Jurkat, Clone E6-1 (cell line): ENCODE results near the gene RHOXF2B. TPM values are rescaled to one million over a fixed set of nuclear protein-coding genes. Genes with fewer than 3 reads are reported as not detected.
"Not testable (repeated sequence)": the region's sequence is repeated elsewhere in the genome, so short reads cannot be mapped to it uniquely, and the experiment has no call there.

Source experiments
- DNase-seq: peaks from one replicate; pipeline ENCODE4 v3.0.0-alpha.2; 2011; ENCODE audit warnings: low read depth, low spot score
- H3K4me3 ChIP-seq: 2 replicates; pipeline ENCODE4 v1.5.1; 2011; ENCODE audit warnings: mild to moderate bottlenecking, low read length, control low read depth, moderate library complexity
- polyA plus RNA-seq: library from polyadenylated mRNA; unstranded; fragments of >200 nt; gene quantifications from one replicate; pipeline ENCODE4 v1.2.1, GENCODE V29; 2012; ENCODE audit warnings: missing spikeins; ENCODE audit not compliant: insufficient read length, insufficient read depth

RHOXF2B gene
- 0.60 TPM for polyA plus RNA-seq

- DNase-seq, H3K4me3 ChIP-seq: not testable (repeated sequence)
Measured at GRCh38 chrX:120077590-120077989, at the start of gene RHOXF2B. TSS of gene RHOXF2B (minus strand) at chrX:120077690. CDS start at chrX:120077552, 138 bp downstream.

- no peak for DNase-seq
- H3K4me3 ChIP-seq = no peak overlapping the region
Measured at GRCh38 chrX:120125444-120125843, 48.0 kb upstream of the RHOXF2B start.

- DNase-seq = no peak
- H3K4me3 ChIP-seq = no peak overlapping the region
Measured at GRCh38 chrX:120120223-120120622, 42.7 kb upstream of the RHOXF2B start.

DNA sequence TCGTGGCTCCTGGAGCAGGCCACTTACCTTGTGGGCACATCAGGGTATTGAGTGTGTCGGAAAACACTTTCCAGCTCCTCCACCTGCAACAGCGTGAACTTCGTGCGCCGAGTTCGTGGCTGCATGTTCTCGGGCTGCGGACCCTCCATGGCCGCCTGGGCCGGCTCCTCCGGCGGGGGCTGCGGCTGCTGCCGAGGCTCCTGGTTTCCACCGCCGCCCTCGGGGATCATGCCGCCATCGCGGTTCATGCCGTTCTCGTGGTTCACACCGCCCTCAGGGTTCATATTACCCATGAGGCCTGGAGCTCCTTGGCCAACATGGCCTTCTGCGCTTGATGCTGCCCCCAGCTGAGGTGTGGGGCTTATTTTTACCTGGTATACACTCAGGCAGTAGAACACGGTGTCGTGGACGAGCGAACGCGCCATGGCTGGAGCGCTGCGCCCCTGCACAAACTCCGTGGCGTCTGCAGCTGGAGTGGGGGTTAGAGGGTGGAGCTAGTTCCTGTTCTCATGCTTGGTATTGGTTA is 38.0 kb upstream of the RHOXF2B start, which contains the start of gene RHOXF1:
TSS of gene RHOXF1 (minus strand) at position 476 of the 526 bp plus-strand sequence. CDS start at position 425, 51 bp downstream.
- no peak for DNase-seq
- H3K4me3 ChIP-seq = no peak within 1 kb of the TSS

GRCh38 chrX:120111611-120112010 is 34.1 kb upstream of the RHOXF2B start:
- no peak overlapping the region for H3K4me3 ChIP-seq
- DNase-seq = no peak

- no peak for DNase-seq
- H3K4me3 ChIP-seq = no peak overlapping the region
Measured at GRCh38 chrX:120109378-120109777, 31.9 kb upstream of the RHOXF2B start.

DNA sequence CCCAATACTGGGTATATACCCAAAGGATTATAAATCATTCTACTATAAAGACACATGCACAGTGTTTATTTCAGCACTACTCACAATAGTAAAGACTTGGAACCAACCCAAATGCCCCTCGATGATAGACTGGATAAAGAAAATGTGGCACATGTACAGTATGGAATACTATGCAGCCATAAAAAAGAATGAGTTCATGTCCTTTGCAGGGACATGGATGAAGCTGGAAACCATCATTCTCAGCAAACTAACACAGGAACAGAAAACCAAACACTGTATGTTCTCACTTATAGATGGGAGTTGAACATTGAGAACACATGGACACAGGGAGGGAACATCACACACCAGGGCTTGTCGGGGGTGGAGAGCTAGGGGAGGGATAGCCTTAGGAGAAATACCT is 27.2 kb upstream of the RHOXF2B start:
- not testable (repeated sequence) for DNase-seq, H3K4me3 ChIP-seq

DNA sequence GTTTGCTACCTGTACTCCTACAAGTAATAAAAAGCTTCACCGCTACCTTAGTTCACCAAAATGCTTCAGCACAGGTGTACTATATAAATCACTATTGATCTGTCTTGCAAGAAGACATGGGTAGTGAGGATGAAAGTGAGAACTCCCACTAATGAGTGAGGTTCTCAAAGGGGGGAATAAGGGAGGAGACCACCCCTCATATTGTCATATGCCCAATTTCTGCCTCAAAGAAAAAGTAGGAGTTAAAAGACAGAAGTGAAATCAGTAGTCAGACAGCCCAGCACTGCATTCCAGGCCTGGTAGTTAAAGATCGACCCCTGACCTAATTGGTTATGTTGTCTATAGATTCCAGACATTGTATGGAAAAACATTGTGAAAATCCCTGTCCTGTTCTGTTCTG is 23.6 kb upstream of the RHOXF2B start:
- H3K4me3 ChIP-seq, DNase-seq: not testable (repeated sequence)

DNA sequence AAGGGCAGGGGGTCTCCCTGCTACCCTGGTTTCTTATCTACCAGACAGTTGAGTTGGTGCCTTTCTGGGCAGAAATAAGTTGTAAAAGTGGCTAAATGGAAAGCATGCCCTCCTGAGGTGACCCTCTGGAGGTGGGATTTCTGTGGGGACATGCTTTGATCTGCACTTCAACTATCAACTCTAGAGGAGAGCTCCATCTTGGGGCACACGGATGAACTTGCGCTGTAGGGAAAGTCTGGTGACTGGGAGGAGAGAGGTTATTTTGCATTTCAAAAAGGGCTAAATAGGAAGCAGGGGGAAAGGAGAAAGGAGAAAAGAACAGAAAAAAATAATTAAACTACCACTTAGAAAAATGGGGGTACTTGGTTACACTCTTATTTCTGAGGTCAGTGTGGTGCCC is 12.7 kb upstream of the RHOXF2B start:
- no peak for DNase-seq
- no peak overlapping the region for H3K4me3 ChIP-seq

GRCh38 chrX:120087289-120088017 is 10.0 kb upstream of the RHOXF2B start:
- no peak for DNase-seq
- H3K4me3 ChIP-seq = no peak overlapping the region

DNA sequence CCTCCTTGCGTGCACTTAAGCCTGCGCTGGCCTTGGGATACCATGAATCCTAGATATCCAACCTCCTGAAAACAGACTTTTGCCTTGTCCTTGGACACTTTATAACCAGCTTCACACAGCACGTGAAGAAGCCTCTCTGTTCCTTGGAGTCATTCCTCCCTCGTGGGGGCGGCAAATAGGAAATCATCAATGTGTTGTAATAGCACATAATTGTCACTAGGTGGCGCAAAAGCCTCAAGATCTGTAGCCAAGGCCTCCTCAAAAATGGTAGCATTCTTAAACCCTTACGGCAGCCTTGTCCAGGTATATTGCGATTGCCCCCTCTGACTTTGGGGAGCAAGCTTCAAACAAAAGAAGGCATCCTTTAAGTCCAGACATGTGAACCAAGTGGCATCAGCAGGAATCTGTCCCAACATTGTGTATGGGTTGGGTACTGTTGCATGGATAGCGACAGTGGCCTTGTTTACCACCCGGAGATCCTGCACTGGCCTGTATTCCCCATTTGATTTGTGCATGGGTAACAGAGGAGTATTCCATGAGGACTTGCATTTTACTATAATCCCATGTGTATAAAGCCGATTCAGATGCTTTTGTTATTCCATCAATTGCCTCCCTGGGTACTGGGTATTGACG is 8.2 kb upstream of the RHOXF2B start:
- H3K4me3 ChIP-seq, DNase-seq: not testable (repeated sequence)

DNA sequence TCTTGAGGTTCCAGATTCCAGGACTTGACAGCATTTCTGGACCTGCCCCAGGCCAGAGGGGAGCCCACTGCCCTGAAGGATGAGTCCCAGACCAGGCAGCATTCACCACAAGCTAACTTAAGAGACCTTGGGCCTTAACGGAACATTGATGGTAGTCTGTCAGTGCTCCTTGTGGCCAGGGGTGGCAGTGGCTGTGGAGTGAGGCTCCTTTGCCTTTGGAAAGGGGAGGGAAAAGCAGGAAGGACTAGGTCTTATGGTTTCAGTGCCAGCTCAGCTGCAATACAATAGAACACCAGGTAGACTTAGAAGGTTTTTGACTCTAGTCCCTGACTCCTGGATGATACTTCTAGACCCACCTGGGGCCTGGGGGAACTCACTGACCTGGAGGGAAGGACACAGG is 11.3 kb downstream of the RHOXF2B start:
- DNase-seq, H3K4me3 ChIP-seq: not testable (repeated sequence)

DNA sequence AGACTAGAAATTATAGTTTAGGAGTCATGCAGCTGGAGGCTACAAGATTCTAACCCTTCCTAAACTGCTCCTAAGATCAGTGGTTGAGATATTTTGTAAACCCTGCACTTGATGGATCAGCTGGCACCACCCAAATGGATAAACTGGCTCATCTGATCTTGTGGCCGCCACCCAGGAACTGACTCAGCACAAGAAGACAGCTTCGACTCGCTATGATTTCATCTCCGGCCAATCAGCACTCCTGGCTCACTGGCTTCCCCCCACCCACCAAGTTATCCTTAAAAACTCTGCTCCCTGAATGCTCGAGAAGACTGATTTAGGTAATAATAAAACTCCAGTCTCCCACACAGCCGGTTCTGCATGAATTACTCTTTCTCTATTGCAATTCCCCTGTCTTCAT is 34.8 kb downstream of the RHOXF2B start:
- not testable (repeated sequence) for H3K4me3 ChIP-seq, DNase-seq

GRCh38 chrX:120042247-120042646 is 35.2 kb downstream of the RHOXF2B start:
- not testable (repeated sequence) for DNase-seq, H3K4me3 ChIP-seq

GRCh38 chrX:120040176-120040575 is 37.3 kb downstream of the RHOXF2B start:
- DNase-seq, H3K4me3 ChIP-seq: not testable (repeated sequence)

DNA sequence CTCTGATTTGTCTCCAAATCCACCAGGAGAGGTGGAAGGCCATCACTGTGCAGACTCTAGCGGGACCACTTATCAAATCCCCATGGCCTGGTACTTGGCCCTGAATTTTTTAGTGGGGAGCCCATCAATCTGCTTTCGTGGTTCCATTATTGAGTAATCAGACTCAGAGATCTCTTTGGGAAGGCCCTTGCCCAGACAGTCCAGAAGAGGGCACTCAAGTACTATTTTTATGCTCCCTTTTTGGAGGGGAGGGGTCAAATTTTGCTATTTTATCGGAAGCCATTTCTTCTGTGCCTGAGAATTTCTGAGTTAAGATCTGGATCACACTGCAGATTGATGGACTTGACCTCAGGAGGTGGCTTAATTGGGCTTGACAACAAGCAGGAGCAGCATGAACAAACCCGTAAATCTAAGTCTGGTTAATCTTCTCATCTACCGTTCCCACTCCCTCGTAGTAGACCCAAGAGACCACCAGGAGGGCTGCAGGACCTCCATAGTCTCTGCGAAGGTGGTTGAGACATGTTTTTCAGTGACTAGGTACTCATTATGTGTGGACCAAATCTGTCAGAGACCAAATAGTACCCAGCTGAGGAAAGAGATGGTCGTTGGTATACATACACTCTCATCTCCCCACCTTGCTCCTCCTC is 38.3 kb downstream of the RHOXF2B start:
- DNase-seq, H3K4me3 ChIP-seq: not testable (repeated sequence)

- DNase-seq = no peak
- H3K4me3 ChIP-seq = no peak overlapping the region
Measured at GRCh38 chrX:120036704-120037103, 40.8 kb downstream of the RHOXF2B start.

DNA sequence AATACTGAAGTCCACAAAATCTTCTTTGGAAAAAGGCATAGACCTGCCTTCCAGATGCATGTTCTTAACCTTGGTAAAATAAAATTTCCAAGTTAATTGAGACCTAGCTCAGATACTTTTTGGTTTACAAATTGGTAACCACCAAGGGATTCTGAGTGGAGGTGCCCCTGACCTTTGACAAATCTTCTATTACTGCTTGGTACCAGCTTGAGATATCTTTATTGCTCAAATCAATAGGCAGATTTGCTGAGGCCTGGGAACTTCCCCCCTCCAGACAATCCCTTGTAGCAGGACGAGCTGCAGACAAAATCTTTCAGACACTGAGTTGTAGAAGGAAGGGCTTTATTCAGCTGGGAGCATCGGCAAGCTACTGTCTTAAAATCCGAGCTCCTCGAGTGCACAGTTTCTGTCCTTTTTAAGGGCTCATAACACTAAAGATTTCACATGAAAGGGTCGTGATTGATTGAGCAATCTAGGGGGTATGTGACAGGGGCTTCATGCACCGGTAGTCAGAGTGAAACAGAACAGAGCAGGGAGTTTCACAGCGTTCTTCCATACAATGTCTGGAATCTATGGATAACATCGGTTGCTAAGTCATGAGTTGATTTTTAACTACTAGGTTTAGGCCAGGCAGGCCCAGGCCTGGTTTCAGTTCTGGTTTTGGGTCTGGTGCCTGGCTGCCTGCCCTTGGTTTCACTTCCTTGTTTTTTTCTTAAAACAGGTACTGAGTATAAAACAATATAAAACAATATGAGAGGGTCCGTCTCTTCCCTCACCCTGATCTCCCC is 41.8 kb downstream of the RHOXF2B start:
- DNase-seq, H3K4me3 ChIP-seq: not testable (repeated sequence)

GRCh38 chrX:120029354-120029753 is 48.1 kb downstream of the RHOXF2B start:
- peak; percentile 6 for DNase-seq
- no peak overlapping the region for H3K4me3 ChIP-seq
